HepG2 (cell line): Measurements from ENCODE around the gene CCDC85C. TPM values are rescaled to one million over a fixed set of nuclear protein-coding genes. Genes with fewer than 3 reads are reported as not detected.

Source experiments
- CHD2 ChIP-seq: IDR thresholded peaks from 2 replicates; pipeline ENCODE4 v1.6.1; 2011; ENCODE audit warnings: low read depth, low read length, improper control_type of control experiment
- EEA1 ChIP-seq: sonication (generic); formaldehyde crosslinking; IDR thresholded peaks from 2 replicates; pipeline ENCODE4 v1.5.1; 2020; ENCODE audit warnings: mild to moderate bottlenecking, missing genetic modification reagents, borderline replicate concordance
- IKZF4 ChIP-seq: sonication (generic); formaldehyde crosslinking; IDR thresholded peaks from 2 replicates; pipeline ENCODE4 v1.5.1; 2020; ENCODE audit warnings: borderline replicate concordance, mild to moderate bottlenecking, low read depth, missing genetic modification reagents; ENCODE audit errors: not compliant biosample characterization
- KMT2B ChIP-seq: IDR thresholded peaks from 2 replicates; pipeline ENCODE4 v1.6.1; 2016; ENCODE audit warnings: missing genetic modification reagents, missing compliant biosample characterization
- MATR3 ChIP-seq: sonication (generic); formaldehyde crosslinking; IDR thresholded peaks from 2 replicates; pipeline ENCODE4 v1.4.0; 2020; ENCODE audit warnings: missing genetic modification reagents
- REXO4 ChIP-seq: sonication (generic); formaldehyde crosslinking; IDR thresholded peaks from 2 replicates; pipeline ENCODE4 v1.8.0; 2022; ENCODE audit warnings: missing genetic modification reagents, mild to moderate bottlenecking, borderline replicate concordance
- RFX3 ChIP-seq: IDR thresholded peaks from 2 replicates; pipeline ENCODE4 v1.6.1; 2016; ENCODE audit warnings: missing biosample characterization, missing genetic modification reagents
- SALL1 ChIP-seq: sonication (generic); formaldehyde crosslinking; IDR thresholded peaks from 2 replicates; pipeline ENCODE4 v1.8.0; 2022; ENCODE audit warnings: mild to moderate bottlenecking, missing genetic modification reagents
- SUZ12 ChIP-seq: fragments of 150-350 bp; IDR thresholded peaks from 2 replicates; pipeline ENCODE4 v1.6.1; 2014; ENCODE audit warnings: low read depth, low read length
- XRCC5 ChIP-seq: fragments of 200-400 bp; formaldehyde crosslinking; optimal IDR thresholded peaks from 2 replicates; pipeline ENCODE3; 2017; ENCODE audit warnings: mild to moderate bottlenecking, low read length
- ZFX ChIP-seq: sonication (generic); formaldehyde crosslinking; IDR thresholded peaks from 2 replicates; pipeline ENCODE4 v1.4.0; 2020; ENCODE audit warnings: mild to moderate bottlenecking, low read depth, missing genetic modification reagents, moderate library complexity
- ZNF337 ChIP-seq: sonication (generic); formaldehyde crosslinking; IDR thresholded peaks from 2 replicates; pipeline ENCODE4 v1.5.1; 2020; ENCODE audit warnings: missing genetic modification reagents, low read depth, mild to moderate bottlenecking, borderline replicate concordance
- ZNF530 ChIP-seq: sonication (generic); formaldehyde crosslinking; IDR thresholded peaks from 2 replicates; pipeline ENCODE4 v1.5.0; 2020; ENCODE audit warnings: low read depth, mild to moderate bottlenecking, missing genetic modification reagents
- ZNF619 ChIP-seq: sonication (generic); formaldehyde crosslinking; IDR thresholded peaks from 2 replicates; pipeline ENCODE4 v1.4.0; 2020; ENCODE audit warnings: mild to moderate bottlenecking, missing genetic modification reagents
- polyA plus RNA-seq, 8 experiments: library from polyadenylated mRNA; depleted of rRNA in 3 of 8; stranded (reverse) in 7 of 8; unstranded in 1 of 8; fragments of >200 nt; fragmentation: Illumina TruSeq in 4 of 8; extraction: Trizol in 4 of 8; gene quantifications; 2 replicates each; pipeline versions ENCODE4 v1.2.1 to v1.2.3, GENCODE V29; 2011 to 2016; ENCODE audit warnings: low read depth in 4 of 8, missing spikeins in 1 of 8, mixed read lengths in 1 of 8; ENCODE audit not compliant: insufficient read depth in 1 of 8
- total RNA-seq, 5 experiments: library from RNA; depleted of rRNA; stranded (reverse); fragments of >200 nt; fragmentation: Illumina TruSeq; extraction: Trizol; gene quantifications; 2 replicates each; pipeline ENCODE4 v1.2.3, GENCODE V29; 2016; ENCODE audit warnings: low read depth in 1 of 5
- TF ChIP-seq, protein P1 (sequence below): sonication (generic); formaldehyde crosslinking; IDR thresholded peaks from 2 replicates; pipeline ENCODE4 v1.4.0; 2020; ENCODE audit warnings: missing genetic modification reagents
- TF ChIP-seq, protein P2 (sequence below): sonication (generic); formaldehyde crosslinking; IDR thresholded peaks from 2 replicates; pipeline ENCODE4 v1.5.1; 2020; ENCODE audit warnings: mild to moderate bottlenecking, moderate library complexity, missing genetic modification reagents
- TF ChIP-seq, protein P3 (sequence below): sonication (generic); formaldehyde crosslinking; IDR thresholded peaks from 2 replicates; pipeline ENCODE4 v1.5.1; 2020; ENCODE audit warnings: mild to moderate bottlenecking, missing genetic modification reagents
- TF ChIP-seq, protein P4 (sequence below): sonication (generic); formaldehyde crosslinking; IDR thresholded peaks from 2 replicates; pipeline ENCODE4 v1.4.0; 2020; ENCODE audit warnings: missing genetic modification reagents, borderline replicate concordance
- TF ChIP-seq, protein P5 (sequence below): IDR thresholded peaks from 2 replicates; pipeline ENCODE4 v1.6.1; 2016; ENCODE audit warnings: low read depth, borderline replicate concordance

CCDC85C gene
- total and polyA plus RNA-seq, 2 of the 13 experiments (the other 11 are each of a cell fraction or from before 2014, with no cell fraction given): 18.8 to 43.8 TPM

DNA sequence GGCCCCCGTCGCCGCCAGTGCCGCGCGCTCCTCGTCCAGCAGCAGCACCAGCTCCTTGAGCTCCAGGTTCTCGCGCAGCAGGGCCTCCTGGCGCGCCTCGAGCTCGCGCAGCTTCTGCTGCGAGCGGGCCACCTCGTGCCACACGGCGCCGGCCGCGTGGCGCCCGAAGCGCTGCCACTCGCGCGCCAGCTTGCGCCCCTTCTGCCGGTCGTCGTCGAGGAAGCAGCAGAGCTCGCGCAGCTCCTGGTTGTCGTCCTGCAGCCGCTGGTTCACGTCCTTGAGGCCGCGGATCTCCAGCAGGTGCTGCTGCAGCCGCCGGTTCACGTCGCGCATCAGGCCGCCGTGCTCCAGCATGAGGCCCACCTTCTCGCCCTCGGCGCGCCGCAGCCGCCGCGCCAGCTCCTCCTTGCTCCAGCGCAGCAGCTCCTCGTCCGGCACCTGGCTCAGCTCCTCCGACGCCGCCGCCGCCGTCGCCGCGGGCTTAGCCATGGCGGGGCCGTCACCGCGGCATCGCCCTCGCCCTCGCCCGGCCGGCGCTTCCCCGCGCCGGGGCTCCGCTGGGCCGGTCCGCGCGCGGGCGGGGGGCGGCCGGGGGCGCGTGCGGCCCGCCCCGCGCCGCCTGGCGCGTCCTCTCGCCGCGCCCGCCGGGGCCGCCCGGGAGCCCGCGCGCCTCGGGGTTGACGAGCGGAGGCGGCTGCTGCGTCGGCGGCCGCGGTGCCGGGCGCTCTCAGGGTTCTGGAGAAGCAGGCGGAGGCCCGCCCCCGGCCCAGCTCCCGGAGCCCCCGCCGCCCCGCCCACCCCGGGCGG lies at the start of gene CCDC85C (continued):
- TF ChIP-seq, protein P1, sequence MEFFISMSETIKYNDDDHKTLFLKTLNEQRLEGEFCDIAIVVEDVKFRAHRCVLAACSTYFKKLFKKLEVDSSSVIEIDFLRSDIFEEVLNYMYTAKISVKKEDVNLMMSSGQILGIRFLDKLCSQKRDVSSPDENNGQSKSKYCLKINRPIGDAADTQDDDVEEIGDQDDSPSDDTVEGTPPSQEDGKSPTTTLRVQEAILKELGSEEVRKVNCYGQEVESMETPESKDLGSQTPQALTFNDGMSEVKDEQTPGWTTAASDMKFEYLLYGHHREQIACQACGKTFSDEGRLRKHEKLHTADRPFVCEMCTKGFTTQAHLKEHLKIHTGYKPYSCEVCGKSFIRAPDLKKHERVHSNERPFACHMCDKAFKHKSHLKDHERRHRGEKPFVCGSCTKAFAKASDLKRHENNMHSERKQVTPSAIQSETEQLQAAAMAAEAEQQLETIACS: peak; percentile 71; the same call in 1 of the 2 replicates
- TF ChIP-seq KMT2B (0 out of 2 replicates have a peak, but pooled peaks have one; percentile 13), CHD2 (no peak), ZNF530 (CRISPR knock-in tag) (peak; percentile 93), IKZF4 (peak; percentile 97), ZFX (CRISPR knock-in tag) (peak; percentile 76), SUZ12 (no peak), XRCC5 (peak; percentile 12), EEA1 (CRISPR knock-in tag) (peak; percentile 95), RFX3 (CRISPR knock-in tag) (no peak), SALL1 (CRISPR knock-in tag) (peak; percentile 94), ZNF337 (CRISPR knock-in tag) (peak; percentile 81; the same call in 1 of the 2 replicates), ZNF619 (CRISPR knock-in tag) (no peak), MATR3 (CRISPR knock-in tag) (no peak), REXO4 (CRISPR knock-in tag) (peak; percentile 98)
- TF ChIP-seq, protein P2, sequence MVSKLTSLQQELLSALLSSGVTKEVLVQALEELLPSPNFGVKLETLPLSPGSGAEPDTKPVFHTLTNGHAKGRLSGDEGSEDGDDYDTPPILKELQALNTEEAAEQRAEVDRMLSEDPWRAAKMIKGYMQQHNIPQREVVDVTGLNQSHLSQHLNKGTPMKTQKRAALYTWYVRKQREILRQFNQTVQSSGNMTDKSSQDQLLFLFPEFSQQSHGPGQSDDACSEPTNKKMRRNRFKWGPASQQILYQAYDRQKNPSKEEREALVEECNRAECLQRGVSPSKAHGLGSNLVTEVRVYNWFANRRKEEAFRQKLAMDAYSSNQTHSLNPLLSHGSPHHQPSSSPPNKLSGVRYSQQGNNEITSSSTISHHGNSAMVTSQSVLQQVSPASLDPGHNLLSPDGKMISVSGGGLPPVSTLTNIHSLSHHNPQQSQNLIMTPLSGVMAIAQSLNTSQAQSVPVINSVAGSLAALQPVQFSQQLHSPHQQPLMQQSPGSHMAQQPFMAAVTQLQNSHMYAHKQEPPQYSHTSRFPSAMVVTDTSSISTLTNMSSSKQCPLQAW: no peak
- TF ChIP-seq, protein P3, sequence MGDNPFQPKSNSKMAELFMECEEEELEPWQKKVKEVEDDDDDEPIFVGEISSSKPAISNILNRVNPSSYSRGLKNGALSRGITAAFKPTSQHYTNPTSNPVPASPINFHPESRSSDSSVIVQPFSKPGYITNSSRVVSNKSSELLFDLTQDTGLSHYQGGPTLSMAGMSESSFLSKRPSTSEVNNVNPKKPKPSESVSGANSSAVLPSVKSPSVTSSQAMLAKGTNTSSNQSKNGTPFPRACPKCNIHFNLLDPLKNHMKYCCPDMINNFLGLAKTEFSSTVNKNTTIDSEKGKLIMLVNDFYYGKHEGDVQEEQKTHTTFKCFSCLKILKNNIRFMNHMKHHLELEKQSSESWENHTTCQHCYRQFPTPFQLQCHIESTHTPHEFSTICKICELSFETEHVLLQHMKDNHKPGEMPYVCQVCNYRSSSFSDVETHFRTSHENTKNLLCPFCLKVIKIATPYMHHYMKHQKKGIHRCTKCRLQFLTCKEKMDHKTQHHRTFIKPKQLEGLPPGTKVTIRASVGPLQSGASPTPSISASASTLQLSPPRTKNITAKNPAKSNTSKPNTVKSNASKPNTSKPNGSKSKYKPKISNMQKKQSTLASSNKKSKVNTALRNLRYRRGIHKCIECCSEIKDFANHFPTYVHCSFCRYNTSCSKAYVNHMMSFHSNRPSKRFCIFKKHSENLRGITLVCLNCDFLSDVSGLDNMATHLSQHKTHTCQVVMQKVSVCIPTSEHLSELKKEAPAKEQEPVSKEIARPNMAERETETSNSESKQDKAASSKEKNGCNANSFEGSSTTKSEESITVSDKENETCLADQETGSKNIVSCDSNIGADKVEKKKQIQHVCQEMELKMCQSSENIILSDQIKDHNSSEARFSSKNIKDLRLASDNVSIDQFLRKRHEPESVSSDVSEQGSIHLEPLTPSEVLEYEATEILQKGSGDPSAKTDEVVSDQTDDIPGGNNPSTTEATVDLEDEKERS (CRISPR knock-in tag): no peak
- TF ChIP-seq, protein P4, sequence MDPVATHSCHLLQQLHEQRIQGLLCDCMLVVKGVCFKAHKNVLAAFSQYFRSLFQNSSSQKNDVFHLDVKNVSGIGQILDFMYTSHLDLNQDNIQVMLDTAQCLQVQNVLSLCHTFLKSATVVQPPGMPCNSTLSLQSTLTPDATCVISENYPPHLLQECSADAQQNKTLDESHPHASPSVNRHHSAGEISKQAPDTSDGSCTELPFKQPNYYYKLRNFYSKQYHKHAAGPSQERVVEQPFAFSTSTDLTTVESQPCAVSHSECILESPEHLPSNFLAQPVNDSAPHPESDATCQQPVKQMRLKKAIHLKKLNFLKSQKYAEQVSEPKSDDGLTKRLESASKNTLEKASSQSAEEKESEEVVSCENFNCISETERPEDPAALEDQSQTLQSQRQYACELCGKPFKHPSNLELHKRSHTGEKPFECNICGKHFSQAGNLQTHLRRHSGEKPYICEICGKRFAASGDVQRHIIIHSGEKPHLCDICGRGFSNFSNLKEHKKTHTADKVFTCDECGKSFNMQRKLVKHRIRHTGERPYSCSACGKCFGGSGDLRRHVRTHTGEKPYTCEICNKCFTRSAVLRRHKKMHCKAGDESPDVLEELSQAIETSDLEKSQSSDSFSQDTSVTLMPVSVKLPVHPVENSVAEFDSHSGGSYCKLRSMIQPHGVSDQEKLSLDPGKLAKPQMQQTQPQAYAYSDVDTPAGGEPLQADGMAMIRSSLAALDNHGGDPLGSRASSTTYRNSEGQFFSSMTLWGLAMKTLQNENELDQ: no peak
- TF ChIP-seq, protein P5, sequence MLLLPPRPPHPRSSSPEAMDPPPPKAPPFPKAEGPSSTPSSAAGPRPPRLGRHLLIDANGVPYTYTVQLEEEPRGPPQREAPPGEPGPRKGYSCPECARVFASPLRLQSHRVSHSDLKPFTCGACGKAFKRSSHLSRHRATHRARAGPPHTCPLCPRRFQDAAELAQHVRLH (CRISPR knock-in tag): peak; percentile 97; the same call in 1 of the 2 replicates
